ENCODE measurements around the gene SLC4A3.

DNA sequence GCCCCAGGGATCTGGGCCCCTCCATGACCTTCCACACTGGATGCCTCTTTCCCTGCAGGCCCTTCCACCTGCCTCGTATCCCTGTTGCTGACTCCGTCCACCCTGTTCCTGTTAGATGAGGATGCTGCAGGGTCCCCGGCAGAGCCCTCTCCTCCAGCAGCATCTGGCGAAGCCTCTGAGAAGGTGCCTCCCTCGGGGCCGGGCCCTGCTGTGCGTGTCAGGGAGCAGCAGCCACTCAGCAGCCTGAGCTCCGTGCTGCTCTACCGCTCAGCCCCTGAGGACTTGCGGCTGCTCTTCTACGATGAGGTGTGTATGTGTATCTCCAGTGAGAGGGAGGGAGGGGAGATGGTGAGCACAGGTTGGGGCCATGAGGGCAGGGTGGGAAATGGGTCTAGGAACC lies 12.4 kb upstream of the SLC4A3 start:
- no peak for TF ChIP-seq POLR2A (IDR thresholded peaks at IDR 0.05)
- TF ChIP-seq, protein P1, sequence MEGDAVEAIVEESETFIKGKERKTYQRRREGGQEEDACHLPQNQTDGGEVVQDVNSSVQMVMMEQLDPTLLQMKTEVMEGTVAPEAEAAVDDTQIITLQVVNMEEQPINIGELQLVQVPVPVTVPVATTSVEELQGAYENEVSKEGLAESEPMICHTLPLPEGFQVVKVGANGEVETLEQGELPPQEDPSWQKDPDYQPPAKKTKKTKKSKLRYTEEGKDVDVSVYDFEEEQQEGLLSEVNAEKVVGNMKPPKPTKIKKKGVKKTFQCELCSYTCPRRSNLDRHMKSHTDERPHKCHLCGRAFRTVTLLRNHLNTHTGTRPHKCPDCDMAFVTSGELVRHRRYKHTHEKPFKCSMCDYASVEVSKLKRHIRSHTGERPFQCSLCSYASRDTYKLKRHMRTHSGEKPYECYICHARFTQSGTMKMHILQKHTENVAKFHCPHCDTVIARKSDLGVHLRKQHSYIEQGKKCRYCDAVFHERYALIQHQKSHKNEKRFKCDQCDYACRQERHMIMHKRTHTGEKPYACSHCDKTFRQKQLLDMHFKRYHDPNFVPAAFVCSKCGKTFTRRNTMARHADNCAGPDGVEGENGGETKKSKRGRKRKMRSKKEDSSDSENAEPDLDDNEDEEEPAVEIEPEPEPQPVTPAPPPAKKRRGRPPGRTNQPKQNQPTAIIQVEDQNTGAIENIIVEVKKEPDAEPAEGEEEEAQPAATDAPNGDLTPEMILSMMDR (IDR thresholded peaks at IDR 0.05), result no peak

Data from lower leg skin (tissue), 3 donors.